Activated CD8-positive, alpha-beta memory T cell treated with anti-CD3 and anti-CD28 coated beads, Interleukin-2, amount 50 U/mL, for 1 hour (primary cell): ENCODE measurements around the gene MYCBP2.

Experiments
- DNase-seq: peaks from one replicate; pipeline ENCODE4 v3.0.0-alpha.2; 2020; ENCODE audit errors: extremely low read depth

MYCBP2 gene

GRCh38 chr13:77000475-77000874, 326.4 kb downstream of the MYCBP2 start:
- no peak for DNase-seq
